Measurements from ENCODE around the gene NKD1. TPM values are rescaled to one million over a fixed set of nuclear protein-coding genes. Genes with fewer than 3 reads are reported as not detected.

Gene NKD1
- total and polyA plus RNA-seq, 2 donors from 2014 or later, result 1.1 to 9.9 TPM

- FAIRE-seq, result no peak
- Histone ChIP-seq H3K4me1 (ENCODE audit: control insufficient read depth in 2 of 3, insufficient read depth in 2 of 3, low read depth in 1 of 3, low read length in 3 of 3) (no peaks in the 10 kb centered on the region), H3K4me3 (ENCODE audit: low read length in 3 of 3) (no peak overlapping the region), H3K9ac (ENCODE audit: low read length in 3 of 3) (no peak overlapping the region), H3K9me3 (ENCODE audit: control insufficient read depth in 2 of 3, insufficient read depth in 1 of 3, low read length in 3 of 3) (peaks cover 0 to 17% (median 8%) of the 10 kb centered on the region in 3 donors), H3K27me3 (ENCODE audit: control insufficient read depth, insufficient read depth, low read length) (no peaks in the 10 kb centered on the region), H3K27ac (ENCODE audit: low read depth in 2 of 2, low read length in 2 of 2) (no peak overlapping the region), H3K36me3 (ENCODE audit: control insufficient read depth in 2 of 3, insufficient read depth in 3 of 3, low read length in 3 of 3) (no peaks in the 10 kb centered on the region)
- no peak for DNase-seq
- intact Hi-C loops (cut with DNase I), result no loop called here
- TF ChIP-seq CTCF (IDR thresholded peaks at IDR 0.05; ENCODE audit: borderline replicate concordance, extremely low read depth, insufficient read depth), result no peak
Measured at GRCh38 chr16:50674831-50675230, 126.6 kb downstream of the NKD1 start.

GRCh38 chr16:50675686-50676610 lies 127.8 kb downstream of the NKD1 start:
- H3K27ac ChIP-seq (ENCODE audit: low read depth in 2 of 2, low read length in 2 of 2), result no peak overlapping the region
- no peak for FAIRE-seq
- intact Hi-C loops (cut with DNase I), result no loop called here
- H3K9ac ChIP-seq (ENCODE audit: low read length in 3 of 3), result no peak overlapping the region
- H3K36me3 ChIP-seq (ENCODE audit: control insufficient read depth in 2 of 3, insufficient read depth in 3 of 3, low read length in 3 of 3), result no peaks in the 10 kb centered on the region
- H3K4me1 ChIP-seq (ENCODE audit: control insufficient read depth in 2 of 3, insufficient read depth in 2 of 3, low read depth in 1 of 3, low read length in 3 of 3), result no peaks in the 10 kb centered on the region
- no peak overlapping the region for H3K4me3 ChIP-seq (ENCODE audit: low read length in 3 of 3)
- H3K27me3 ChIP-seq (ENCODE audit: control insufficient read depth, insufficient read depth, low read length), result no peaks in the 10 kb centered on the region
- H3K9me3 ChIP-seq (ENCODE audit: control insufficient read depth in 2 of 3, insufficient read depth in 1 of 3, low read length in 3 of 3), result peaks cover 0 to 17% (median 8%) of the 10 kb centered on the region in 3 donors
- DNase-seq, result no peak
- no peak for TF ChIP-seq CTCF (IDR thresholded peaks at IDR 0.05; ENCODE audit: borderline replicate concordance, extremely low read depth, insufficient read depth)

GRCh38 chr16:50676684-50677225 lies 128.6 kb downstream of the NKD1 start:
- intact Hi-C loops (cut with DNase I), result no loop called here
- Histone ChIP-seq H3K4me3 (ENCODE audit: low read length in 3 of 3) (no peak overlapping the region), H3K9ac (ENCODE audit: low read length in 3 of 3) (no peak overlapping the region), H3K36me3 (ENCODE audit: control insufficient read depth in 2 of 3, insufficient read depth in 3 of 3, low read length in 3 of 3) (no peaks in the 10 kb centered on the region), H3K27ac (ENCODE audit: low read depth in 2 of 2, low read length in 2 of 2) (no peak overlapping the region), H3K9me3 (ENCODE audit: control insufficient read depth in 2 of 3, insufficient read depth in 1 of 3, low read length in 3 of 3) (peaks cover 0 to 11% (median 8%) of the 10 kb centered on the region in 3 donors), H3K27me3 (ENCODE audit: control insufficient read depth, insufficient read depth, low read length) (no peaks in the 10 kb centered on the region), H3K4me1 (ENCODE audit: control insufficient read depth in 2 of 3, insufficient read depth in 2 of 3, low read depth in 1 of 3, low read length in 3 of 3) (no peaks in the 10 kb centered on the region)
- no peak for DNase-seq
- no peak for FAIRE-seq
- TF ChIP-seq CTCF (IDR thresholded peaks at IDR 0.05; ENCODE audit: borderline replicate concordance, extremely low read depth, insufficient read depth), result no peak

All from kidney (tissue), 14 donors.